Psoas muscle (tissue), 8 donors: Measurements from ENCODE around the gene GNG8. TPM values are rescaled to one million over a fixed set of nuclear protein-coding genes. Genes with fewer than 3 reads are reported as not detected.

Experiments used
- ATAC-seq, 4 donors: fragments of 200-7000 bp; cut with Tn5 transposase; one replicate each; pipeline ENCODE4 v1.9.1; 2020; ENCODE audit warnings: moderate library complexity in 3 of 4, mild to moderate bottlenecking in 2 of 4
- DNase-seq, 2 donors: peaks; one replicate each; pipeline ENCODE4 v3.0.0-alpha.2; 2020
- H3K27ac ChIP-seq: fragments of 200-600 bp; one replicate; pipeline ENCODE4 v1.8.0; 2022
- H3K27me3 ChIP-seq, 3 donors: fragments of 200-600 bp in 1 of 3; one replicate each; pipeline versions ENCODE4 v1.6.1 to v1.8.0; 2013 to 2022; ENCODE audit warnings: low read length in 2 of 3, mild to moderate bottlenecking in 2 of 3, moderate library complexity in 1 of 3; ENCODE audit not compliant: insufficient read depth in 3 of 3
- H3K36me3 ChIP-seq, 2 donors: fragments of 200-600 bp in 1 of 2; one replicate each; pipeline versions ENCODE4 v1.6.1 to v1.8.0; 2013 to 2022; ENCODE audit warnings: low read depth in 1 of 2, mild to moderate bottlenecking in 1 of 2, moderate library complexity in 1 of 2; ENCODE audit not compliant: insufficient read depth in 1 of 2
- H3K4me1 ChIP-seq: fragments of 200-600 bp; one replicate; pipeline ENCODE4 v1.8.0; 2022
- H3K4me3 ChIP-seq: fragments of 200-600 bp; one replicate; pipeline ENCODE4 v1.8.0; 2022; ENCODE audit warnings: mild to moderate bottlenecking
- H3K9me3 ChIP-seq: fragments of 200-600 bp; one replicate; pipeline ENCODE4 v1.8.0; 2022
- WGBS, 3 donors: extraction: QIAGEN DNeasy Blood & Tissue Kit; methylation state at CpG; one replicate each; pipeline versions ENCODE4 v1.1.6 to v1.1.7; 2013; 5-methylcytosine and 5-hydroxymethylcytosine counted together
- intact Hi-C, 2 donors: fragments of 100-400 bp; cut with DNase I; formaldehyde crosslinking; loops; one replicate each; pipeline versions ENCODE4 v1.11.0 to v1.14.2; 2022
- polyA plus RNA-seq, 3 donors: library from polyadenylated mRNA; stranded (reverse); fragments of 200-250 nt; gene quantifications; one replicate each; pipeline ENCODE4 v1.2.3, GENCODE V29; 2013
- total RNA-seq, 4 donors: library from RNA; stranded (reverse); fragmentation: NEBNext Ultra II Directional in 2 of 4; extraction: Animal tissue kit (Norgen Biotek cat#: 25700) in 2 of 4; gene quantifications; one replicate each; pipeline versions ENCODE4 v1.2.1 to v1.2.4, GENCODE V29; 2021 to 2023
- TF ChIP-seq, protein P1 (sequence below): fragments of 200-600 bp; IDR thresholded peaks from one replicate; pipeline ENCODE4 v1.8.0; 2022; ENCODE audit warnings: antibody characterized with exemption
- donor health status: healthy with polysubstance abuse.
- donor health status: DM: no; HTN: no; CAD: no; lungs with moderate emphysema.
- donor health status: Bipolar disorder and iron deficiency.
- donor health status: healthy.
- donor health status: DM: yes; HTN: yes; CAD: no.
- donor health status: DM: no; HTN: no; CAD: no.
- donor health status: DM: no; HTN: no; CAD: no.
- donor health status: DM: yes; HTN: yes; CAD: no.

Gene GNG8
- total and polyA plus RNA-seq, 7 donors, result not detected

DNA sequence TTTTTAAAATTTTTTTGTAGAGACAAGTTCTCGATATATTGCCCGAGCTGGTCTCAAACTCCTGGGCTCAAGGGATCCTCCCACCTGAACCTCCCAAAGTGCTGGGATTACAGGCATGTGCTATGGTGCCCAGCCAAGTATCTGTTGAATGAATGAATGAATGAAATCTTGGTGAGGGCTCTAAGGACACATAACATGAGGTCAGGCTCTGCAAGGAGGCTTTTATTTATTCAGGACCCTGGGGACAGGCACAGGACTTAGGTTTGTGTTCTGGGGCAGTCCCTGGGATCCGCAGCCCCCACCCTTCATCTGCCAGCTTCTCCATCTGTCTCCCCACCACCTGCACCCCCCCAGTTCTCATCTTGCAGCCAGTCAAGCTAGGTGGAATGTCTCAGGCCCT is 15.7 kb downstream of the GNG8 start:
- TF ChIP-seq, protein P1, sequence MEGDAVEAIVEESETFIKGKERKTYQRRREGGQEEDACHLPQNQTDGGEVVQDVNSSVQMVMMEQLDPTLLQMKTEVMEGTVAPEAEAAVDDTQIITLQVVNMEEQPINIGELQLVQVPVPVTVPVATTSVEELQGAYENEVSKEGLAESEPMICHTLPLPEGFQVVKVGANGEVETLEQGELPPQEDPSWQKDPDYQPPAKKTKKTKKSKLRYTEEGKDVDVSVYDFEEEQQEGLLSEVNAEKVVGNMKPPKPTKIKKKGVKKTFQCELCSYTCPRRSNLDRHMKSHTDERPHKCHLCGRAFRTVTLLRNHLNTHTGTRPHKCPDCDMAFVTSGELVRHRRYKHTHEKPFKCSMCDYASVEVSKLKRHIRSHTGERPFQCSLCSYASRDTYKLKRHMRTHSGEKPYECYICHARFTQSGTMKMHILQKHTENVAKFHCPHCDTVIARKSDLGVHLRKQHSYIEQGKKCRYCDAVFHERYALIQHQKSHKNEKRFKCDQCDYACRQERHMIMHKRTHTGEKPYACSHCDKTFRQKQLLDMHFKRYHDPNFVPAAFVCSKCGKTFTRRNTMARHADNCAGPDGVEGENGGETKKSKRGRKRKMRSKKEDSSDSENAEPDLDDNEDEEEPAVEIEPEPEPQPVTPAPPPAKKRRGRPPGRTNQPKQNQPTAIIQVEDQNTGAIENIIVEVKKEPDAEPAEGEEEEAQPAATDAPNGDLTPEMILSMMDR, result no peak
- 92 to 94% (median 93%) methylated on average over 3 of the region's 3 CpGs for WGBS, 3 donors
- intact Hi-C loops, result no loop called here
- ATAC-seq (no peak), DNase-seq (peak in 1 of 2 donors; percentile 3)
- Histone ChIP-seq H3K9me3 (no peaks in the 10 kb centered on the region), H3K36me3 (no peaks in the 10 kb centered on the region), H3K4me1 (peaks cover 17% of the 10 kb centered on the region), H3K4me3 (no peak overlapping the region), H3K27me3 (peaks cover 0 to 6% (median 0%) of the 10 kb centered on the region in 3 donors), H3K27ac (peak overlapping the region; percentile 21)

DNA sequence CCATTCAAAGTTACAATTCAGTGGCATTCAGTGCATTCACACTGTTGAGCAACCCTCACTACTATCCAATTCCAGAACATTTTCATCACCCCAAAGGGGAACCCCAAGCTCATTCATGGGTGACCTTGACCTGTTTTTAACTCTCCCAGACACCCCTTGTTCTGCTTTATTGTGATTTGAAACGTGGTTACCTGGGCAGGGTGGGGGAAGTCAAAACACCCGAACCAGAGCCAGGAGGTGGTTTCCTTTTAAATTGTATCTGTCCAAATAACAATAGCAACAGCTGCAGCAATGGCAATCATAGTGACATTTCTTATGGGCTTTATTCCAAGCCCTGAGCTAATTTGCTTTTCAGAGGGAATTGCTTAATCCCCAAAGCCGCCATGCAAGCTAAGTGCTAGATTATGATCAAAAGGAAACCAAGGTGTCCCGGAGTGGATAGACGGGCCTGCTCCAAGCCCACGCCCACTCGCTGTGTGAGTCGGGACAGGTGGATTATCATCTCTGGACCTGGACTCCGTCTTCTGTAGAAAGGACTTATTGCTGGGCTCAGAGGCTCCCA is 17.3 kb downstream of the GNG8 start:
- Histone ChIP-seq H3K27me3 (peaks cover 0 to 6% (median 0%) of the 10 kb centered on the region in 3 donors), H3K4me3 (no peak overlapping the region), H3K36me3 (no peaks in the 10 kb centered on the region), H3K9me3 (no peaks in the 10 kb centered on the region), H3K4me1 (peaks cover 17% of the 10 kb centered on the region), H3K27ac (peak overlapping the region; percentile 63)
- TF ChIP-seq, protein P1, result no peak
- intact Hi-C loops, result no loop called here
- ATAC-seq, result peak; percentile 21 to 58 (median 43)
- 24 to 36% (median 25%) methylated on average over 9 of the region's 9 CpGs for WGBS, 3 donors
- peak; percentile 13 to 54 for DNase-seq

DNA sequence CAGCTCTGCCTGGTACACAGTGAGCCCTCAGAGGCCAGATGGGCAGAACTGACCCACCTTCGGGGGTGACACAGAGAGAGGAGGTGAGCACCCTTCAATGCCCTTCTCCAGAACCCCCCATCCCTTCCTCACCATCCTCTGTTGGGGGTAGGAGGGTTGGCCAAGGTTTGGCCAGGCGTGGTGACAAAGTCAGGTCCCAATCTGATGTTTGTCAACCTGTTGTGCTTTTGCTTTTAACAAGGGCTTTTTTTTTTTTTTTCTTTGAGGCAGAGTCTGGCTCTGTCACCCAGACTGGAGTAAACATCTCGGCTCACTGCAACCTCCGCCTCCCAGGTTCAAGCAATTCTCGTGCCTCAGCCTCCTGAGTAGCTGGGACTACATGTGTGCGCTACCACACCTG is 18.4 kb downstream of the GNG8 start:
- intact Hi-C loops, result no loop called here
- 77 to 87% (median 86%) methylated on average over 6 of the region's 6 CpGs for WGBS, 3 donors
- Histone ChIP-seq H3K27me3 (peaks cover 0 to 6% (median 0%) of the 10 kb centered on the region in 3 donors), H3K4me1 (peaks cover 17% of the 10 kb centered on the region), H3K27ac (no peak overlapping the region), H3K9me3 (no peaks in the 10 kb centered on the region), H3K4me3 (no peak overlapping the region), H3K36me3 (no peaks in the 10 kb centered on the region)
- TF ChIP-seq, protein P1, result no peak
- DNase-seq (no peak), ATAC-seq (no peak)

DNA sequence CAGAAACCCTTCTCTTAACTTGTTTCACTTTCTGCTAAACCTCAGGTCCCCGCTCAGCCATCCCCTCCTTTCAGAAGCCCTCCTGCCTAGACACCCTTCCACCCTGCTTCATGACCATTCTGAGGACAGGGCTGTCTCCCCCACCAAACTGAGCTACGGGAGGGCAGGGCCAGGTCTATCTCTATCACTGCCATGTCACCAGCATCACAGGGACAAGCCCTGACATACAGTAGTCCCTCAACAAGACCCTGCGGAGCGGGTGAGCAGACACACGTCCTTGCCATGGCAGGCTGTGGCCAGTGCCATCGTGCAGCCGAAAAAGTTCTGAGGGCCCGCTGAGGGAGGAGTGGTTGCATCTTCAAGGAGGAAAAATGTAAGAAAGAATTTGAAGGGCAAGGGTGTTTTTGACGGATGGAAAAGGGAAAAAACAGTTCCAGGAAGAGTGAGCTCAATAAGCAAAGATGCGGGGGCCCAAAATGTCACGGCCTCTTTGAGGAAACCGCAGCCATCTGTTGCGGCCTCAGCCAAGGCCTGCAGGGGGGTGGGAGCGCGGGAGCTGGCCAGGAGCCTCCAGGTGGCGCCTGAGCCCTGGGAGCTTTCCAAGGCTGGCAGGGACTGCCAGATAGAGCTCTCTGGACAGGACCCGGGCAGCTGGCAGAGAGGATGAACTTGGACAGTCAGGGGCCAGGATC is 19.2 kb downstream of the GNG8 start:
- Histone ChIP-seq H3K36me3 (no peaks in the 10 kb centered on the region), H3K4me3 (no peak overlapping the region), H3K4me1 (peaks cover 17% of the 10 kb centered on the region), H3K27me3 (peaks cover 0 to 6% (median 0%) of the 10 kb centered on the region in 3 donors), H3K9me3 (no peaks in the 10 kb centered on the region), H3K27ac (no peak overlapping the region)
- DNase-seq (peak in 1 of 2 donors; percentile 45), ATAC-seq (peak in 3 of 4 donors; percentile 30 to 56 (median 47))
- intact Hi-C loops, result no loop called here
- 21 to 29% (median 22%) methylated on average over 17 of the region's 17 CpGs for WGBS, 3 donors
- TF ChIP-seq, protein P1, result peak; percentile 13
